ENCODE measurements around the gene FBXL7.

- TF ChIP-seq CTCF (IDR thresholded peaks at IDR 0.05) (no peak), POLR2AphosphoS5 (IDR thresholded peaks at IDR 0.05) (no peak)
Observed at GRCh38 chr5:15645381-15646160, 145.6 kb downstream of the FBXL7 start.

Data from transverse colon (tissue), 4 donors.